ENCODE measurements around the gene CHML.

The CHML gene

DNA sequence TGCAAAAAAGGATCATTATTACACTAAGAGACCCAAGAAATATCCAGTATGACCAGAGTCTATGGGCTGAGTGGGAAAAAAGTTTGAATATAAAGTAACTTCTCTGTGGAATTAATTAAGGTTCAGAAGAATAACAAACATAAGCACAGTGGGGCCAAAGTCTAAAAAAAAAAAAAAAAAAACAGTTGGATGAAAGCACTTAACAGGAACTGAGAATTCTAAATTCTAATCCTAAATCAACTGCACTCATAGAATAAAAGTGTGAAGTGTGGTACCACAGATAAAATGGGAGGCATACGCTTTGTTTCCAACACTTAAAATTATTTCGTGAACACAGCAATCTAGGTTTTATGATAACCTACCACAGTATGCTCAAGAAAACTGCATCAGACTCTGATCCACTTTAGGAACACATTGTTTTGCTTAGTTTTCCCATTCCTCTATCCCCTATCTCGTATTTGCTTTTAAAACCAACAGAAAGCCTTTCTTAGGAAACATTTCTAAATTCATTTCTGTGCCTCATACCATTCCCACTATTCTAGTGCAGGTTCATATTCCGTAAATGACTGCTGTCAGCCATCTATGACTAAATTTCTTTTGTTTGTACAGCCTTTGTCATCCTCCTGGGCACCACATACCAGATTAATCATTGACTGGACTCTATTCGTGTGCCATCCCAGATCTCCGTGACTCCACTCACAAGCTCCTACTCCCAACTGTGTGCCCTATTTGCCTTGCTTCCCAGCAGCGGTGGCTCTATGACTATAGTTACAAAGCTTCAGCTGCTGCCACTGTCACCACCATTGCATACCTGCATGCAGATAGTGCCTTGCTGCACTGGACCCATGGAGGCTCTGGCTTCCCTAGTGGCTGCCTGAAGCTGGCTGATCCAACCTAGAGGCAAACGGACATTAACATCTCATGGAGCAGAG is 24.9 kb downstream of the CHML start:
- no peak for DNase-seq (ENCODE audit: low spot score)

DNA sequence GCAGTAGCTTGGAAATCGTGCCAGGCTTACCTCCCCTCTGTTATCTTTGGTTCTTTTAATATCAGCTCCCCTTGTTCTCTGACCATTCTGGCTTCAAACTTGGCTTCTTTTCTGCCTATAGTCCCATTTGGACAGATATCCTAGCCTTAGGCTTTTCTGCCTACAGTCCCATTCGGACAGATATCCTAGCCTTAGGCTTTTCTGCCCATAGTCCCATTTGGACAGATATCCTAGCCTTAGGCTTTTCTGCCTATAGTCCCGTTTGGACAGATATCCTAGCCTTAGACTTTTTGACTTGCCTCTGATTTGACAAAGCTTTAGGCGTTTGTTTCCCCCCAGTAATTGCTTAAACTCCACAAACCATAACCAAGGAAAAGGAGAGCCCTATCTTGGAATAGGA is 25.6 kb downstream of the CHML start:
- DNase-seq (ENCODE audit: low spot score), result no peak

DNA sequence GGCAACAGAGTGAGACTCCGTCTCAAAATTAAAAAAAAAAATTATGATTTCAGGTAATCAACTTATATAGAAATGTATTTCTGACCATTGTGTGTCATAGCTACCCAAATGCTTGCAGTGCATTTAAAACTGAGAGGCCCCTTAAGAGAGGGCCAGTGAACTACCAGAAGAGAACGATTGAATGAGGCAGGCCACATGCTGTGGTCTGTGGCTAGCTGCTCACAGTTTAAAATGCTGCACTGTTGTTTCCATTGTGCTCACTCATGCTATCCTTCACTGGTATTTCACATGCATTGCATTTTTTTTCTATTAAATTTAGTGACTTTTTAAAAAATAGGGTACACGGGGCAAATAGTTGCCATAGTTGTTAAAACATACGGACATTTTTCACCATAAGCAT is 26.0 kb downstream of the CHML start:
- no peak for DNase-seq (ENCODE audit: low spot score)

DNA sequence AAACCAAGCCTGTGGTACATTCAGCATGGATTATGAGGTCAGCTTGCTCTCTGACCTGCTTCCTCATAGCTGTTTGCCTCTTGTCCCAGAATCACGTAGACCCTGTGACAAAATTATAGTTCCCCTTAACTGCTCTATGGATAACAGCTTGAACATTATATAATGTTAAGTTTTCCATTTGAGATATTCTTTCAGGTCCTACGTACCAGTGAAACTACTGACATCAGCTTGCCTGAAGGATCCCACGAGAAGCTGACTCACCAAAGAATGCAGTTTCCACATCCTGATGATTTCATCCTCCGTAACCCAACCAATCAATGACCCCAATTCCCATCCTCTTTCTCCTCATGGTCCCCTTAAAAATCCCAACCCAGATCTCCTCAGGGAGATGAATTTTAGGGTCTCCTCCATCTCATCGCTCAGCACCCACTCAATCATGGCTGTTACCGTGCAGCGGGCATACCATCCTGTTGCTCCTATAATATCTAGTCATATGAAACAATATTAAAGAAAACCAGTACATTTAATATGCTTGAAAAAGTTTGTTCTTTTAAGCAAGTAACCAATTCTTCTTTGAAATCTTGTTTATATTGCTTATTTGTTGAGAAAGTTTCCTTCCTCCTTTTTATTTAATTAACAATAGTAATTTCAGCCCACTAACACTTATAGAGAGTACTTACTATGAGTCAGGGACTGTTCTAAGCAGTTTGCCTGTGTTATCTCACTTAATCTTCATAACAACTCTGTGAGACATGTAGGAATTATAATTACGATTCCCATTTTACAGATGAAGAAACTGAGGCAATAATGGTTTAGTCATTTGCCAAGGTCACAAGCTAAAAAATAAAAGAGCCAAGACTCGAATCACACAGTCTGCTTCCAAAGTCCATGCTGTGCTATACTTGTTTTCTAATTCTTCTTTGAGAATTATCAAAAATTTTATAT is 27.4 kb downstream of the CHML start:
- DNase-seq (ENCODE audit: low spot score), result no peak

DNA sequence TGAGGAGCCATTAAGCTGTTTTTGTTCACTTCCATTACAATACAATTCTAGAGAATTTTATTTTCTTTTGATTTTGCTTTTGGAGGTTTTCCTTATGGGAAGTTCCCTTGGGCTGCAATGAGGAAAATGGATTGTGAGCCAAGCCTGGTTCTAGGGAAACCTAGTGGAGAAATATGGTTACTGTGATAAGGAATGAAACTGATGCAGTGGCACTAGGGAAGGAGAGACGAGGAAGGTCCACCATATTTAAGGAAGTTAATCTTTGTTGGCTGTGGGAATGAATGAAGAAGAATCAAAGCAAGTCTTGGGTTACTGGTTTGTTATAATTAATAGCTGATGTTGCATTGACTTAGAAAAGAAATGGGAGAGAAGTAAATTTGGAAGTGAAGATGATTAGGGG is 28.4 kb downstream of the CHML start:
- DNase-seq (ENCODE audit: low spot score), result no peak

DNA sequence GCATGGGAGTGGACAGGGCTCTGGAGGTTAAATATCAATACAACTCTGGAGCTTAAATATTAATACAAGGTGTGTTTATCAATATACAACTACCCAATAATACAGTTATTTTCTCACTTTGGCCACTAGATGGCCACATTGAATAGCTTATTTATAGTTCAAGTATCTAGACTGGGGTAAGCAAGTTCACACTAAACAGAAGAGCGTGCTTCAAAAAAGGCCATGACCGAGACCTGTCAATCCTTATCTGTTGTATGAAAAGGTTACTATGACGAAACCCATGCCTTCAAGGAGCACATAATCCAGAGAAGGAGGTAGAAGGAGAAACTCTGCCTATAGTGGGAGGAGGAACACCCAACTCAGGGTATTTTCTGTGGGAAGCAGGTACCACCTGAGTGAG is 29.1 kb downstream of the CHML start:
- no peak for DNase-seq (ENCODE audit: low spot score)

DNA sequence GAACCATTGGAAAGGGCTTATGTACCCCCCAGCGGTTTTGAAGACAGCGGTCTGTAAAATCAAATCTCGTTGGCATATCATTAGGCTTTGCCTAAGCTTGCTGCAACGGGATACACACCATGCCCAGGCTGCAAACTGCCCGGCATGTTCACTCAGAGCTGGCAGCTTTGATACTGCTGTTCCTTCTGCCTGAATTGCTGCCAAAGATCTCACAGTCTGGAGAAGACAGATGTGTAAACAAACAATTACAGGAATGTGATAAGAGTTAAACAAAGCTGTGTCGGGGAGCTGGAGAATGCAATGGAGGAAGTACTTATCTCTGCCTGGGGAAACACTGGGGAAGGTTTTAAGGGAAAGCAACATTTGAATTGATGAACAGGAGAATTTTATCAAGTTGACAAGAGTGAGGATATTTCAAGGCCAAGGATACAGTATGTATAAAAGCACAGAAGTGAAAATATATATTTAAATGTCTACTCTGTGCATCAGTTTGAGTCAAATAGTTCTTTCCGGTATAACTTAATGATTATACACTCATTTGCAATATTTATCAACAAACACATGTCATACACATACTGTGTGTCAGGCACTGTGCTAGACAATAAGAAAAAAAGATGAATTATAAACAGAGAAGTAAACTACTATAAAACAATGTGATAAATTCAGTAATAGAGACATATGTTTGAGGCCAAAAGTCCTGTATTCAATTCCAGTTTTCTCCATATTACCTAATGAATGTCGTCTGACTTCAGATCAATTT is 29.9 kb downstream of the CHML start:
- no peak for DNase-seq (ENCODE audit: low spot score)

DNA sequence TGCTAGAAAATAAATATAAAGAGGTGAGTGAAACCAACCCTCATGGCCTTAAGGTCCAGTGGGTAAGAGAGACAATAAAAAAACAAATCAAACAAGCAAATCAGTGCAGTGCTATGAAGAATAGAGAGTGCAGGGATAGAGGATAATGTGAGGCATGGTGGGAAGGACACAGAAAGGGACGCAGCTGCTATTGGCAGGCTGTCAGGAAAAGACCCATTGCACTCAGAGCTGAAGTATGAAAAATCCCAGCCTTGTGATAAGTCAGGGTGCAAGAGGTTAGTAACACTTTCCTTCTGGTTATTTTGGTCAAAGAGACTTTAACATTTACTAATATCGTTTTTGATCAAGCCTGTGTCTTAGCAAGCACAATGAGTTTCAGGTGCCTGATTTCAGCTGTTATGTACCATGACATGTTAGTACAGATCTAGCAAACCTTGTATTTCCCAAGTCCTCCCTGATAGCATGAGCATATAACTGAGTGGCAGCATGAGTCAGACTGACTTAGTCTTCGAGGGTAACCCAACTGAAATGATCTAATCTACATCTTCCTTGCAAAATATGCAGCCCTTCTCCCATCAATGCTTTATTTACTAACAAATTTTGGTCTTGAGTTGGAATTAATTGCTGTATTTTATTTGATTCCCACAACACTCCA is 31.7 kb downstream of the CHML start:
- no peak for DNase-seq (ENCODE audit: low spot score)

DNA sequence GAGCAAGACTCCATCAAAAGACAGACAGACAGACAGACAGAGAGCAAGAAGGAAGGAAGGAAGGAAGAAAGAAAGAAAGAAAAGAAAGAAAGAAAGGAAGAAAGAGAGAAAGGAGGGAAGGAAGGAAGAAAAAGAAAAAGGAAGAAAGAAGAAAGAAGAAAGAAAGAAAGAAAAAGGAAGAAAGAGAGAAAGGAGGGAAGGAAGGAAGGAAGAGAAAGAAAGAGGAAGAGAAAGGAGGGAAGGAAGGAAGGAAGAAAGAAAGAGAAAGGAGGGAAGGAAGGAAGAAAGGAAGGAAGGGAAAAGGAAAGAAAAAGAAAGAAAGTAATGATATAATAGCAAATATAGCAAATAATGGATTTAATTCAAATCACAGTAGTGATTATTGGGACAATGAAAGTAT is 32.7 kb downstream of the CHML start:
- no peak for DNase-seq (ENCODE audit: low spot score)

DNA sequence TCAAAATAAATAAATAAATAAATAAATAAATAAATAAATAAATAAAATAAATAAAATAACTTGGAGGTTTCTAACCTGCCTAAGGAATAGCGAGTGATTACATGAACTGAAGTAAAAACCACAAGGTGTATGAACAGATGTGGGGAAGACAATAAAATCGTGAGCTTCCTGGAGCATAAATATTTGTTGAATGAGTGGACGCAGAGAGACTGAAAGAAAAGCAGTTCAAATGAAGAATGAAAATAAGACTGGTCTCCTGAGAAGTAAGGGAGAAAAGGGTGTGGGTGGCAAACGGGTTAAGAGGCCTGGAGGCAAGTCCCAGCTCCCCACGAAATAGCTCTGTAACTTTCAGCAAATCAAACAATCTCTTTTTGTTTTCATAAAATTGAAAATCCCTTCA is 33.6 kb downstream of the CHML start:
- DNase-seq (ENCODE audit: low spot score), result no peak

DNA sequence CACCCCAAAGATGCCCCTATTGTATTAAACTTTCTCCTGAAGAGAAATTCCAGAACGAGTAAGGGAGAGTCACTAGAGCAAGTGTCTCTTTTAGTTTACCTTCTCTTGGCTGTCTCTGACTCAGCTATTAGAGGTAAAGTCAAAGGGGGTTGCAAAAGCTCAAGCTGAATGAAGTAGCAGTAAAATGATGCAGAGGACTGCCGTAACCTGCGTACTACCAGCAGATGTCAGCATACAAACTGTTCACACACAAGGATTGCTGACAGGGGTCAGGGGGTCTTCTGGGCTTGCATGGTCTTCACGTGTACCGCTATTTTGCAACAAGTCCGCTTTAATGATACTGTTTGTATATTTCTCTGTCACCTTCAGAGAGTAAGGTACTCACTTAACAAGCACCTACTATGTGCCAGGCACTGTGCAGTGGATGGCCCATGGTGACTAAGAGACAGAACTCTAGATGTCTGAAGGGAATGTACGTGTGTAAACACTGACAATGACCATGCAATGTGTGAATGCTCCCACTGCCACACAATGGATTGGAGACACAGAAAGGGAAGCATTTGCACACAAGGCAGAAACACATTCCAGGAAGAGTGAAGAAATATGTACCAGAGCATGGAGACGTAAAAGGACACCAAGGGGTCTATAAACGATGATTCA is 34.9 kb downstream of the CHML start:
- no peak for DNase-seq (ENCODE audit: low spot score)

DNA sequence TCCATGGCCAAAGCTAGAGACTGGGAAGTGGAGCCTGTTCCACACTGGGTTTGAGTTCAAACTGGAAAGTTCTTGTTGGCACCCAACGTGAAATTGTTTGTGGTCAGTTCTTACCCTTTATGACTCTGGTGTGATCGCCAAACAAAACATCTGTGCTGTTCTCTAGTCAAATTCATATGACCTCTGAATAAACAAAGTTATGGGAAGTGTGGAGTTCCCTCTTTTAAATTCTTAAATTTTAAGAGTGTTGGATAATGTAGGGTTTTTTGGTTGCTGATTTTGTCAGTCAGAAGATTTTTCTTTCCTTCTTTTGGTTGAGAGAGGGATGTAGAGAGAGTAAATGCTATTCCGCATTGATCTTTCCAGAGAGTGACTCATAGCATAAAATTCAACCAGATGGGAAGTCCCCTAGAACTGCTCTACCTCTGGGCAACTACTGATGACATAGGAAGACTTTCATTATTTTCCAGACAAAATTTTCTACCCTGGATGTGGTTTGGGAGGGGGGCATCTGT is 36.4 kb downstream of the CHML start:
- DNase-seq (ENCODE audit: low spot score), result no peak

DNA sequence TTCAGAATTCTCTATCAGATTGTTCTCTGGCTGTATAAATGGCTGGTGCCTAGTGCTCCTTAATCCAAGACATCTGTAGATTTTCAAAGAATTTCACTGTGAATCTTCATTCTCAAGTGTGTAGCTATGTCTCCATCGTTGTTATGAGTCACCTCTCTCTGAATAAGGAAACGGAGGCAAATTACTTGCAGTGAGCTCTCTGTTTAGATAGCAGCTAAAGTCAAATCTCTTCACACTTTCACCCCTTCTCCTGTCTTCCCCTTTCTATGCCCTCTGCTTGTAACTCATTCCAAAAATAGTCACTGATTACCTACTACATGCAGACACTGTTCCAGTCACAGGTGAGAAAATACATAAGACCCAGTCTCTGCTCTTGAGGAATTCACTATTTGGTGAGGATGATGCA is 39.7 kb downstream of the CHML start:
- DNase-seq (ENCODE audit: low spot score), result no peak

DNA sequence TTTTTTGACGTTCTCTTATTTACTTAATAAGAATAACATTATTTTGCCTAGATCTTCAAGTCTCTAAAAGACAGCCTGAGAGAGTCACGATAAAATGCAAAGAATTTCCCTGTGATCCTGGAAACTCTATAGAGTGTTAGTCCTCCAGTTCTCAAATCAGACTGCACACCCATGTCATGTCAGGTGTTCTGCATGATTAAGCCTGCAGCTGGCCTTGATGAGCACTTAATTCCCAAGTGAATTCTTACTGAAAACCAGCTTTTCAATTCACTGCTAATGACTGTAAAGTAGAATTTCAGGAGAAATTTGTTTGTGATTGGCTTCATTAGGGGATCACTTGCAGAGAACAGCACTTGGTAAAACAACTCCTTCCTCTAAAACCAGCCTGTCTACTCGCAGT is 41.9 kb downstream of the CHML start:
- no peak for DNase-seq (ENCODE audit: low spot score)

DNA sequence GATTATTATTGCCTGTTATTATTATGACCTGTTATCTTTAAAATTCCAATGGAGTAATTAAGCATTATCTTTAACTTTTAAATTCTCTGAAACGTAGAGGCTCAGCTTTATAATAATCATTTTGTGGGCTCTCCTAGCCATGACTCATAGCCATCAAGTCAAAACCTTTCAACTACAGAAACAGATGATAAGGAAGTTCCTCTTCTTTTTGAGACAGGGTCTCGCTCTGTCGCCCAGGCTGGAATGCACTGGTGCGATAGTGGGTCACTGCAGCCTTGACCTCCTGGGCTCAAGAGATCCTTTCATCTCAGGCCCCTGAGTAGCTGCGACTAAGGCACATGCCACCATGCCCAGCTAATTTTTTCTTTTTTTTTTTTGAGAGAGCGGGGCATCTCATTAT is 43.5 kb downstream of the CHML start:
- DNase-seq (ENCODE audit: low spot score), result no peak

DNA sequence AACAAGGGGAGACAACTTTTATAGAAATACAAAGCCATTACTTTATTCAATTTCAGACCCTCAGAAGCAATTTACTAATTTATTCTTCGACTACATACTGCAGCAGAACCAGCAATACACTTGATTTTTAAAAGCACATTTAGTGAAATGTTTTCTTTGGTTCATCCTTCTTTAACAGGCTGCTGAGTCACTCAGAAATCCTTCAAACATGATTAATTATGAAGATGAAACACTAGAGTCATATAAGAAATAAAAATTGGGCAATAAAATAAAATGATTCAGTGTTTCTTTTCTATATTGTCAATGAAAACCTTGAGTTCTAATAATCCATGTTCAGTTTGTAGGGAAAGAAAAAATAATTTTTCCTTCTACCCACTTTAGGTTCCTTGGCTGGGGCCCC is 47.0 kb downstream of the CHML start:
- no peak for DNase-seq (ENCODE audit: low spot score)

DNA sequence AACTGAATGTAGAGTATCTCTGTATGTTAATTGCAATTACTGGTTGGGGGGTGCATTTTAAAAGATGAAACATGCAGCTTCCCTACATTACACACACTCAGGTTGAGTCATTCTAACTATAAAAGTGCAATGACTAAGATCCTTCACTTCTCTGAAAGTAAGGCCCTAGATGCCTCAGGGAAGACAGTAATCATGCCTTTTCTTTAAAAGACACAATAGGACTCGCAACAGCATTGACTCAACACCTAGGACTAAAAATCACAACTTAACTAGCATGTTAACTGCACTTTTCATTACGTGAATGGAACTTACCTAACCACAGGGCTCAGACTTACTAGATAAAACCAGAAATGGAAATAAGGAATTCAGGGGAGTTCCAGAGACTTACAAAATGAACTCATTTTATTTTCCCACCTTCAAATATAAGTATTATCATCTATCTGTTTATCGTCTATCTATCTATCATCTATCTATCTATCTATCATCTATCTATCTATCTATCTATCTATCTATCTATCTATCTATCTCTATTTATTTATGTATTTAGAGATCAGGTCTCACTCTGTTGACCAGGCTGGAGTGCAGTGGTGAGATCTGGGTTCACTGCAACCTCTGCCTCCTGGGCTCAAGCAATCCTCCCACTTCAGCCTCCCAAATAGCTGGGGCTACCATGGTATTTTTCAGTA is 47.8 kb downstream of the CHML start:
- no peak for DNase-seq (ENCODE audit: low spot score)

DNA sequence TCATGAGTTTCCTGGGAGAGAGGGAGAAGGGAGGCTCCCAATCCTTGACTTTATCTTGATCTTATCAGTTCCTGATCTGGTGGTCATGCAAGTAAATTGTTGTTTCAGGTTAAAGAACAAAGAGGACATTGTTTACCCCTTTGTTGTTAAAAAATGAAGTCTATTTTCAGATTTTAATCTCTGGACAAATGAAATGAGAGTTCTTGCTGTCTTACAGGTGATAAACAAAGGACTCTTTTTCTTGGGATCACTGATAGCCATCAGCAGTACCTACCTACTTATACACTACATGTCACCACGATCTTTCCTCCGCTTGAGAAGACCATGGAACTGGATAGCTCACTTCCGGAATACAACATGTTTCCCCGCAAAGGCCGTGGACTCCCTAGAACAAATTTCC is 48.4 kb downstream of the CHML start:
- no peak for DNase-seq (ENCODE audit: low spot score)

DNA sequence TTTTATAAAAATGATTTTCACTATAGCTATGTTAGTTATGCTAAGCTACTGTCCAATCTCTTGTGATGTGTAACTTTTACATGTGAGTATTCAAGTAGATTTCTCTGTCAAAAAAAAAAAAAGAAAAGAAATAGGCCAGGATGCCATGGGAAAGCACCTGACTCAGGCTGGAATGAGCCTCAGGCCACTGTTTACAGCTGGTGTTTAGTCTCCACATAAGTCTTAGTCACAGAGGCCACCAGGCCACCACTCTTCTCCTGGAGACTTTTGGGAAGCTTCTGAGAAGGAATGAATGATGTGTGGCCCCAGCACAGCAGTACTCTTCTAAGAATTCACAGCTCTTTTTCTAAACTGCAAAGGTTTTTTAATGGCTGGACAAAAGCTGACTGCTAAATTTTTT is 48.9 kb downstream of the CHML start:
- DNase-seq (ENCODE audit: low spot score), result no peak

DNA sequence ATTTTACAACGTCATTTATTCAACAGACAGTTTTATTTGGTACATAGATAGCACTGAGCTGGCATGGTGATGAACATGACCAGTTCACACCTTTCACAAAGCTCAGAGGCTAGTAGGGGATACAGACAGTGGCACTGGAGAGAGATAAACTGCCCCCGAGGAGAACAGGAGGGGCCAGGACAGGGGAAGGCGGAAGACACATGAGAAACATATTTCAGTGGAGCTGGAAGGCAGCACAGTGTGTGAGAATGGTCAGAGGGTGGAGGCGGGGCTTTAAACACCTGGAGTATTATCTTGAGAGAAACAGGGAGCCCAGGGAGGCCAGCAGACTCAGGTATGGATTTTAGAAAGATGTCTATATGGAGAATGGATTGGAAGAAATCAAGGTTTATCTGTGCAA is 49.5 kb downstream of the CHML start:
- DNase-seq (ENCODE audit: low spot score), result no peak
